Hematopoietic multipotent progenitor cell treated with erythropoietin and hydrocortisone succinate and interleukin-3 and kit ligand, for 4 days (in vitro differentiated cells): Measurements from ENCODE around the gene YPEL2.
A peak's percentile ranks its signal among the peaks of the same experiment; 100 is the strongest.

Experiments
- DNase-seq: peaks from one replicate; pipeline ENCODE4 v3.0.0-alpha.2; 2015

YPEL2 gene

GRCh38 chr17:59436900-59437299, 105.4 kb downstream of the YPEL2 start:
- no peak for DNase-seq

GRCh38 chr17:59437791-59438281, 106.4 kb downstream of the YPEL2 start:
- peak; percentile 77 for DNase-seq

- peak; percentile 20 for DNase-seq
Measured at GRCh38 chr17:59439262-59439661, 107.8 kb downstream of the YPEL2 start.

GRCh38 chr17:59439741-59440211, 108.3 kb downstream of the YPEL2 start:
- DNase-seq = no peak

GRCh38 chr17:59440757-59441463, 109.5 kb downstream of the YPEL2 start:
- peak; percentile 96 for DNase-seq

GRCh38 chr17:59441464-59442096, 110.1 kb downstream of the YPEL2 start:
- no peak for DNase-seq

- DNase-seq = no peak
Measured at GRCh38 chr17:59443106-59443505, 111.7 kb downstream of the YPEL2 start.
